ENCODE data around the gene FLNB. TPM values are rescaled to one million over a fixed set of nuclear protein-coding genes. Genes with fewer than 3 reads are reported as not detected.

FLNB gene
- total RNA-seq, 4 donors from 2014 or later = 82.5 to 192 (median 145) TPM

DNA sequence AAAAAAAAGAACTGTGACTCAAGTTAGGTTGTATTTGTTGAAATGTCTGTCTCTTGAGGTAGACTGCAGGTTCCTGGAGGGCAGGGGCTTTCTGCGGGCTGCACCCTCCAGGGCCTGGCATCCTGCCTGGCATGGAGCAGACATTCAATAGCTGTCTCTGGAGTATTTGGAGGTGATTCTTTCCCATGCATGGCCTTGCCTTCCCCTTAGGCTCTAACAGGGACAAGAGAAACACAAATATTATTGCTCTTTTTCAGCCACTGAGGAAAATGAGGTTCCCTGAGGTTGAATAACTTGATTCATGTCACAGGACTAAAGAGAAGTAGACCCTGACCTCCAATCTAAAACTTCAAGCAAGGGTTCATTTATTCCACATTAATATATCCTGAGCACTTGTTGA, 18.6 kb upstream of the FLNB start:
- TF ChIP-seq, protein P1, sequence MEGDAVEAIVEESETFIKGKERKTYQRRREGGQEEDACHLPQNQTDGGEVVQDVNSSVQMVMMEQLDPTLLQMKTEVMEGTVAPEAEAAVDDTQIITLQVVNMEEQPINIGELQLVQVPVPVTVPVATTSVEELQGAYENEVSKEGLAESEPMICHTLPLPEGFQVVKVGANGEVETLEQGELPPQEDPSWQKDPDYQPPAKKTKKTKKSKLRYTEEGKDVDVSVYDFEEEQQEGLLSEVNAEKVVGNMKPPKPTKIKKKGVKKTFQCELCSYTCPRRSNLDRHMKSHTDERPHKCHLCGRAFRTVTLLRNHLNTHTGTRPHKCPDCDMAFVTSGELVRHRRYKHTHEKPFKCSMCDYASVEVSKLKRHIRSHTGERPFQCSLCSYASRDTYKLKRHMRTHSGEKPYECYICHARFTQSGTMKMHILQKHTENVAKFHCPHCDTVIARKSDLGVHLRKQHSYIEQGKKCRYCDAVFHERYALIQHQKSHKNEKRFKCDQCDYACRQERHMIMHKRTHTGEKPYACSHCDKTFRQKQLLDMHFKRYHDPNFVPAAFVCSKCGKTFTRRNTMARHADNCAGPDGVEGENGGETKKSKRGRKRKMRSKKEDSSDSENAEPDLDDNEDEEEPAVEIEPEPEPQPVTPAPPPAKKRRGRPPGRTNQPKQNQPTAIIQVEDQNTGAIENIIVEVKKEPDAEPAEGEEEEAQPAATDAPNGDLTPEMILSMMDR (IDR thresholded peaks at IDR 0.05) = no peak
- ATAC-seq (ENCODE audit: low FRiP score) (no peak), DNase-seq (ENCODE audit: low spot score) (no peak)

DNA sequence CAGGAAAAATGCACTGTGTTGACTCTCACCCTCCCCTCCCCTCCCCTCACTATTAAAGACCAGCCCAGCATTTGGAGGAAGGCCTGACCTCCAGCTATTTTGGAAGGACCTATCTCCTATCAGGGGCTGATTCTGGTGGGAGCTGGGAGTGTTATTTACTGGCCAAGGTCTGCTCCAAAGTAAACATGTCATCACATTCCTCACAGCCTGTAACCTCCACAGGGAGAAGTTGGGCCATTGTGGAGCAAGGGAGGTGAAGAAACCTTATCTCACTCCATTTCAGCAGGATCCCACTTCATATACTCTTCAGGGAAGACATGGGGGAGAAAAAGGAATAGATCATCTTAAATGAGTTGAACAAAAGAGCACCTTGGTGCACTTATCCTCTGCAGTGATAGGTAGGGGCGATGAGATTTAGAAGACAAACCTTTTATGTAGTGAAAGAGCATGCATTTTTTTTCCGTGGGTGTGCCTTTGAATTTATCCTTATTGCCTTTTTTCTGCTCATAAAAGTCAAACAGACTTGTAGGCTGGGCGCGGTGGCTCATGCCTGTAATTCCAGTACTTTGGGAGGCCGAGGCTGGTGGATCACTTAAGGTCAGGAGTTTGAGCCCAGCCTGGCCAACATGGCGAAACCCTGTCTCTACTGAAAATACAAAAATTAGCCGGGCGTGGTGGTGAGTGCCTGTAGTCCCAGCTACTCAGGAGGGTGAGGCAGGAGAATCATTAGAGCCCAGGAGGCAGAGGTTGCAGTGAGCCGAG, 15.6 kb upstream of the FLNB start:
- TF ChIP-seq, protein P1 (IDR thresholded peaks at IDR 0.05) = no peak
- DNase-seq (ENCODE audit: low spot score) (no peak), ATAC-seq (ENCODE audit: low FRiP score) (peak; percentile 56)

DNA sequence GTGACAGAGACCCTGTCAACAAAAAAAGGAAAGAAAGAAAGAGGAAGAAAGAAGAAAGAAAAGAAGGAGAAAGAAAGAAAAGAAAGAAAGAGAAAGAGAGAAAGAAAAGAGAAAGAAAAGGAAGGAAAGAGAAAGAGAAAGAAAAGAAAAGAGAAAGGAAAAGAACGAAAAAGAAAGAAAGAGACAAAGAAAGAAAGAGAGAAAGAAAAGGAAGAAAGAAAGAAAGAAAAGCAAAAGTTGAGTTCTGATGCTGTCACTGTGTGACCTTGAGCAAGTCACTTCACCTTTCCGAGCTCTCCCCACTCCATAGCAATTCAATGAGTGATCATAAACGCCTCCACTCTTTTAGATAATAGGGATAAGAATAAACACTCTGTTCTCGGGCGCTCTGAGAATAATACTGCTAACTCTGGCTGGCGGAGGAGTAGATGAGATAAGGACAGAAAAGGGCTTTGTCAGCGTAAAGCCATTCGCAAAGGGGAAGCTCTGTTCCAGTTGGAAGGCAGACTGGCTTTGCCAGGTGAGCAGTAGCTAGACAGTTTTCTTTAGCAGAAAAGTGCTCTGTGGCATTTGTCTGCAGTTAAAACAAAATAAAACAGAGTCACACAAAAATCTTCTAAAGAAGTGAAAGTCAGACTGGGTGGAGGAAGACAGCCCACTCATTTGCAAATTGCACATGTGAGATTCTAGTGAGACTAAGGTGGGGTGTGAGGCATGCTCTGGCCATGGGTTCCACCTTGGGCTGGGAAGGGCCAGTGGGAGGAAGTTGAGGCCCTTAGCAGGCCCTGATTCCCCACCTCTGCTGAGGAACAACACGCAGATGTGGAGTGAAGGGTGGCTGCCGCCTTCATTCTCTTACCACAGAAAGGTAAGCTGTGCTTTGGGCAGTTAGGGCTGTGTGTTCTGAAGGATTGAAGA, 9.6 kb upstream of the FLNB start:
- ATAC-seq (ENCODE audit: low FRiP score) = peak; percentile 83
- DNase-seq (ENCODE audit: low spot score) = no peak
- TF ChIP-seq, protein P1 (IDR thresholded peaks at IDR 0.05) = no peak

DNA sequence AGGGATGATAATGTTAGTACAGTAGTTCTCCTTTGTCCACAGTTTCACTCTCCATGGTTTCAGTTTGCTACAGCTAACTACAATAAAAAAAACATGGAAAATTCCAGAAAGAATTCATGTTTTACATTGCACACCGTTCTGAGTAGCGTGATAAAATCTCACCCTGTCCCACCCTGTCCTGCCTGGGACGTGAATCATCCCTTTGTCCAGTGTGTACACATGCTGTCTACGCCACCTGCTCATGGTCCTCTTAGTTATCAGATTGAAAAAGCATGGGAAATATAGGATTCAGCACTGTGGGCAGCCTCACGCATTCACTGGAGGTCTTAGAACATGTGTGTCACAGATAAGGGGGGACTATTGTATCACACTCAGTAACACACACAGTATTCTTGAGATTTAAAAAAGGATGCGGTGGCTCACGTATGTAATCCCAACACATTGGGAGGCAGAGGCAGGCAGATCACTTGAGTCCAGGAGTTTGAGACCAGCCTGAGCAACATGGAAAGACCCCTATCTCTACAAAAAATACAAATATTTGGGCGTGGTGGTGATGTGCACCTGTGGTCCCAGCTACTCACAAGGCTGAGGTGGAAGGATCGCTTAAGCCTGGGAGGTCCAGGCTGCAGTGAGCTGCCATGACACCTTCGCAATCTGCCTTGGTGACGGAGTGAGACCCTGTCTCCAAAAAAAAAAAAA, 8.7 kb upstream of the FLNB start:
- no peak for ATAC-seq (ENCODE audit: low FRiP score)
- no peak for DNase-seq (ENCODE audit: low spot score)
- TF ChIP-seq, protein P1 (IDR thresholded peaks at IDR 0.05) = no peak

- TF ChIP-seq, protein P1 (IDR thresholded peaks at IDR 0.05) = no peak
- ATAC-seq (ENCODE audit: low FRiP score) = peak; percentile 20
Observed at GRCh38 chr3:58000306-58001085, 7.7 kb upstream of the FLNB start.

GRCh38 chr3:58001086-58001467, 7.1 kb upstream of the FLNB start:
- no peak for ATAC-seq (ENCODE audit: low FRiP score)

More at GRCh38 chr3:58000306-58001085, 7.7 kb upstream of the FLNB start:
- DNase-seq (ENCODE audit: low spot score) = no peak

More at GRCh38 chr3:58001086-58001467, 7.1 kb upstream of the FLNB start:
- DNase-seq (ENCODE audit: low spot score) = no peak
- TF ChIP-seq, protein P1 (IDR thresholded peaks at IDR 0.05) = no peak

All from omental fat pad (tissue), 4 donors.